GM18907 (cell line): ENCODE data around the gene LAMA4.

Experiments
- ATAC-seq: cut with Tn5 transposase; IDR thresholded peaks from one replicate; pipeline ENCODE4 v1.9.1; 2021; ENCODE audit warnings: mild to moderate bottlenecking, moderate library complexity; ENCODE audit not compliant: unreplicated experiment

The LAMA4 gene, protein sequence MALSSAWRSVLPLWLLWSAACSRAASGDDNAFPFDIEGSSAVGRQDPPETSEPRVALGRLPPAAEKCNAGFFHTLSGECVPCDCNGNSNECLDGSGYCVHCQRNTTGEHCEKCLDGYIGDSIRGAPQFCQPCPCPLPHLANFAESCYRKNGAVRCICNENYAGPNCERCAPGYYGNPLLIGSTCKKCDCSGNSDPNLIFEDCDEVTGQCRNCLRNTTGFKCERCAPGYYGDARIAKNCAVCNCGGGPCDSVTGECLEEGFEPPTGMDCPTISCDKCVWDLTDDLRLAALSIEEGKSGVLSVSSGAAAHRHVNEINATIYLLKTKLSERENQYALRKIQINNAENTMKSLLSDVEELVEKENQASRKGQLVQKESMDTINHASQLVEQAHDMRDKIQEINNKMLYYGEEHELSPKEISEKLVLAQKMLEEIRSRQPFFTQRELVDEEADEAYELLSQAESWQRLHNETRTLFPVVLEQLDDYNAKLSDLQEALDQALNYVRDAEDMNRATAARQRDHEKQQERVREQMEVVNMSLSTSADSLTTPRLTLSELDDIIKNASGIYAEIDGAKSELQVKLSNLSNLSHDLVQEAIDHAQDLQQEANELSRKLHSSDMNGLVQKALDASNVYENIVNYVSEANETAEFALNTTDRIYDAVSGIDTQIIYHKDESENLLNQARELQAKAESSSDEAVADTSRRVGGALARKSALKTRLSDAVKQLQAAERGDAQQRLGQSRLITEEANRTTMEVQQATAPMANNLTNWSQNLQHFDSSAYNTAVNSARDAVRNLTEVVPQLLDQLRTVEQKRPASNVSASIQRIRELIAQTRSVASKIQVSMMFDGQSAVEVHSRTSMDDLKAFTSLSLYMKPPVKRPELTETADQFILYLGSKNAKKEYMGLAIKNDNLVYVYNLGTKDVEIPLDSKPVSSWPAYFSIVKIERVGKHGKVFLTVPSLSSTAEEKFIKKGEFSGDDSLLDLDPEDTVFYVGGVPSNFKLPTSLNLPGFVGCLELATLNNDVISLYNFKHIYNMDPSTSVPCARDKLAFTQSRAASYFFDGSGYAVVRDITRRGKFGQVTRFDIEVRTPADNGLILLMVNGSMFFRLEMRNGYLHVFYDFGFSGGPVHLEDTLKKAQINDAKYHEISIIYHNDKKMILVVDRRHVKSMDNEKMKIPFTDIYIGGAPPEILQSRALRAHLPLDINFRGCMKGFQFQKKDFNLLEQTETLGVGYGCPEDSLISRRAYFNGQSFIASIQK (N-terminal part only)

GRCh38 chr6:112253841-112254816, at the start of gene LAMA4:
Gene LAMA4, minus strand, starts transcription at chr6:112254567. Its CDS starts 417 bp downstream, at chr6:112254150.
- ATAC-seq, result peak; percentile 44

- ATAC-seq, result no peak
These were observed 47.9 kb upstream of the LAMA4 start for GRCh38 chr6:112302142-112302705.

DNA sequence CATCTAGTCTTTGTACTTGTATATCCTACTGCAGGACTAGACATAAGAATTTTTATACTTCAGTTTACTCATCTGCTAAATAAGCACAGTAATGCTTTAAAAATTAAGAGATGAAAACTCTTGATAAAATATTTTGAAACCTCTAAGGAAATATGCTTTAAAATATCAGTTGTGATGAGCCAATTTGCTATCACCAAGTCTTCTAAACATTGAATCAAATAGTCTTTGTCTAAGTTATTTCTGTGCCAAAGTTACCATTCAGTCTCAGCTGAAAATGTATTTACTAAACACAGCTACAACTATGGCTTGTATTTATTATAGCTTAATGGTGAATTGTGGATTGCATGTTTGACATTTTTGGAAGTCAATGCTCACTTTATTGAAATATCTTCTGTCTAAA, 46.5 kb upstream of the LAMA4 start:
- no peak for ATAC-seq

DNA sequence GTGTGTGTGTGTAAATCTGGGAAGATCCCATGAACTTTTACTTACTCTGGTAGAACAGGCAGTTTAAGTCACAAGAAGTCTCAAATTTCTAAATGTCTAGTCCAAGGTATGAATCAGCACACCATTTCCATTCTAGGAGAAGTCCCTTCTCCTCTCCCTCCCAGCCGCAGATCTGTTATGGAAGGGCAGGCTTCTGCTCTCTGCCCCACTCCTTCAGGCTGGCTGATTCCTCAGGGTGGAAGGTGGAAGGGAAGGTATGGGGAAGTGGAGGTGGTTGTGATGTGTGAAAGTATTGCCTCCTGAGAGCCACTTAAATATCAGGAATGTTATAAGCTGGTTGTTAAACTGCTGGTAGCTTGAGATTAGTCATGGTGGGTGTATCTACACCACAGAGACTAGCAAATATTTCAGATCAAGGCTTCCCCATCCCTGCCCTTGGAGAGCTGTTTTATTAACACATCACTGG, 44.5 kb upstream of the LAMA4 start:
- no peak for ATAC-seq

DNA sequence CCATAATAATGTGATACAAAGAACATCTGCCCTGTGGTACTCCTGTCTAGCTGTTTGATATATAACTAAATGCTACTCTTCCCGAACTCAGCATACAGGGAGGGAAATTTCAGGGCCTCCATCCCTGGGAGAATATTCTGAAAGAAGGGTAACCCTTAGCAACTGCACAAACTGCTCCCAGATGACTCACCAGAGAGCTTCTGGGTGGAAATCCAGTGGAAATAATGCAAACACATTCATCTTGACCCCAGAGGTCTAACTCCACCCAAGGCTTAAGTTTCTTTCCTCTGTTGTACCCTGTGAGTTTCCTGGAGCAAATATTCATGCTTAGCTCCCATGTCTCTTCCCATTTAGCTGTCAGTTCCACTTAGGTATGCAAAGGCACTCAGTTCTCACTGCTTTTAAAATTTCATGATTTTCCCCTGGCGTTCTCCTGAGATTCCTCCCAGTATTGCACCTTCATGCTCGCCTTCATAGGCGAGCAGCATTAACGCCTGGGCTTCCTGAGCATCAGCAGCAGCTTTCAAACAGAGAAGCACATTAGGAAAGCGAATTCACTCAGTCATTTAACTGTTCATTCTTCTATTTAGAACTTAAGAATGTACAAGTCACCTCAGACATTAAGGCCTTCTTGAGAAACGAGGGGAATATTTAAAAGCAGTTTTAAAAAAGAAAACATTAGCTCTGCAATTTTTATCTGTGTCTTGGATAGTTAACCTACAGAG, 43.8 kb upstream of the LAMA4 start:
- no peak for ATAC-seq

GRCh38 chr6:112296694-112297093, 42.3 kb upstream of the LAMA4 start:
- ATAC-seq, result no peak

DNA sequence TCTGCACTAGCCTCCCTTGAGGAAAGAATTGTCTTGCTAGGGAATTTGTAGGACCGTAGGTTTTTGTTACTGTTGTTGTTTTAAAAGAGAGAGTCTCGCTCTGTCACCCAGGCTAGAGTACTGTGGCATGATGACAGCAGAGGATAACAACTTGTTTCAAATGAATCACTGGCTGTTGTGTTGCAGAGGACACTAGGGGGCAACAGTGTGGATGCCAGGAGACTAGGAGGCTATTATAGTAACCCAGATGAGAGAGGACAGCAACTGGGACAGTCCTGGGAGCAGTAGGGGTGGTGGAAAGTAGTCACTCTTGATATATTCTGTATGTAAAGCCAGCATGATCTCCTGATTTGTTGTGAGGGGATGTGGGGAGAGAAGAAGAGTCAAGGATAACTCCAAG, 41.8 kb upstream of the LAMA4 start:
- ATAC-seq, result peak; percentile 79

GRCh38 chr6:112291161-112291762, 36.9 kb upstream of the LAMA4 start:
- ATAC-seq, result no peak

DNA sequence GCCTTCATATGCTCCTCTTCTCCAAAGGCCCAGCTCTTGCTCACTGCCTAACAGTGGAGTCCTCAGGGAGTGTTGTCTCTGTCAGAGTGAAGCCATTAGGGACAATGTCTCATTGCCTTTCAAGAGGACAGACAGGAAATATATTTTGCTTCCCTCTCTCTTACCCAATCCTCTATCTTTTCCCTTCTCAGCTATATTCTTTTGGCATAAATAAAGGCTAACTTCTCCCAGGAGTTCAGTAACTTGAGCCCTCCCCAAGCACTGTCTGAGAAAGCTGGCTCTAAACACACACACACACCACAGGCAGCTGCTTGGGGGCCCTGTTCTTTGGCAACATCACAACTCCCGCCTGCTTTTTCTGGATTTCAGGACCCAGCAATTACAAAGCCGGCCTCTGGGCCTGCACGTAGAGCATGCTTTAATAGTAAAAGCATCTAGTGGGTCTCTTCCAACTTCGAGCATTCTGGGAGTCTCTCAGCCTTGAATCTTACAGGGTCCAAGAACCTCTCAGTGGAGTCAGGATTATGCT, 34.7 kb upstream of the LAMA4 start:
- no peak for ATAC-seq

GRCh38 chr6:112288475-112288874, 34.1 kb upstream of the LAMA4 start:
- ATAC-seq, result no peak

DNA sequence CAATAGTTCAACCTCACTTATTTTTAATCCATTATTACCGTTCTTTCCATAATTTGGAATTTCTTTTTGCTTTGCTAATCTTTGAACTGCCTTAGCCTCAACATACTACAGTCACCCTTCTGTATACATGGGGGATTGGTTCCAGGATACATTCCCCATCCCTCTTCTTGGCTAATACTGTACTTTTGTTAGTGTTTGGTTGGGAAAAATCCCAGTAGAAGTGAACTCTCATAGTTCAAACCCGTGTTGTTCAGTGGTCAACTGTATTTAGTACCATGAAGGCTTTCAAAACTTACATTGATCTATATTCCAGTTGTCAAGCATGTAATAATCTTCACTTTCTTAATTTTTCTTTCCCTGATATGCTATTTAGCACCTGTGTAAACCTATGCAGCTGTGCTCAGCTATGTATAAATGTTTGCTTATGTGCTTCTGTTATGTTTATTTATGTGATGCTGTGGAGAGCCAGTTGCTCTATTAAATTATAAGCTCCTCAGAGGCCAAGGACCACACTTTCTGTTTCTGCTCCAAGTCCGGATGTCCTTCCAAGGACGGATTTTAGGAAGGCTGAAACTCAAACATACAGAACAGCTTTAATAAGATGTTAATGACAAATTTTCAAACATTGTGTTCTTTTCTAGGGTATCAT, 33.3 kb upstream of the LAMA4 start:
- no peak for ATAC-seq

- no peak for ATAC-seq
These were observed 32.3 kb upstream of the LAMA4 start for GRCh38 chr6:112286500-112287144.

DNA sequence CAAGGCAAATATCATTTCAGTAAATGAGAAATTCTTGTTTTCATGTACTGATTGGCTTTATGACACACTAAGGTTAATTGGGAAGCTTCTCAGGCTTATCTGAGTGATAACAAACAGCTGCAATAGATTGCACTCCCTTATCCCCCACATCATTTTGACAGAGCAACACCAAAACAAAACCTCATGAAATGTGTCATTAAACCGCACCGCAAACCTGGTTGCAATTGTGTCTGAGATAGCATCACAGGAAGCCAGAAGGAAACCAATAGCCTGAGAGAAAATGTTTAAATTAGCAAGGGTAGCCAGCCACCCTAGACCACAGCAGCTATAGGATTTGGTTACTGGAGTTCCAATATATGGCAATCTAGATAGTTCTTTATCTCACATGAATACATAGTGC, 31.6 kb upstream of the LAMA4 start:
- peak; percentile 93 for ATAC-seq

DNA sequence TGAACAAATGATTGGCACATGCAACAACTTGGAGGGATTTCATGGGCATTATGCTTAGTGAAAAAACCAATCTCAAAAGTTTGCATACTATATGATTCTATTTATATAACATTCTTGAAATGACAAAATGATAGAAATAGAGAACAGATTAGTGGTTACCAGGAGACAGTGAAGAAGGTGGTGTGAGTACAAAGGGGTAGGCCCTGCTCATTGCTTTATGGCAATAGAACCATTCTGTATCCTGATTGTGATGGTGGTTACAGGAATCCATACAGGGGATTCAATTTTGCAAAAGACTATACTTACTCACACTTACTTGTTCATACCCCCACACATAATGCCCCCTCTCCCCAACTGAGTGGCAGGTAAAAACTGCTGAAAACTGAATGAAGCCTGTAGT, 30.2 kb upstream of the LAMA4 start:
- ATAC-seq, result no peak

DNA sequence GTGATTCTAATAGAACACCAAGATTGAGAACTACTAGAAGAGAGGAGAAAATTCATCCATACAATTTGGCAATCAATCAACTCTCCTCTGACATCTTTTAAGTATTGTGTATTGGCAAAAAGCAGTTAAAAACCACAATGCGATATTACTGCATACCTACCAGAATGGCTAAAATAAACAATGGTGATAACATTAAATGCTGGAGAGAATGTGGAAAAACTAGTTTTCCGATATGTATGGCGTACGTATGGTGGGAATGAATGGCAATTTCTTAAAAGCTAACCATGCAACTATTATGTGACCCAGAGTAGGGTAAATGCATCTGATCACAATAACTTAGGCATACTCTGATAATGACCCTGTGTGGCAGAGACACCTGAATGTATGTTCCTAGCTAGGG, 29.3 kb upstream of the LAMA4 start:
- no peak for ATAC-seq

GRCh38 chr6:112281821-112282615, 27.7 kb upstream of the LAMA4 start:
- no peak for ATAC-seq
